Forelimb muscle (tissue), 1 donor: ENCODE data around the gene CRY2. TPM values are rescaled to one million over a fixed set of nuclear protein-coding genes. Genes with fewer than 3 reads are reported as not detected.
"Not testable (repeated sequence)": the region's sequence is repeated elsewhere in the genome, so short reads cannot be mapped to it uniquely, and the experiment has no call there.

Source experiments
- DNase-seq: peaks from one replicate; pipeline ENCODE4 v3.0.0-alpha.2; 2013; ENCODE audit warnings: low read depth
- polyA plus RNA-seq: library from polyadenylated mRNA; unstranded; fragments of 120-200 nt; gene quantifications from one replicate; pipeline ENCODE4 v1.2.1, GENCODE V29; 2013; ENCODE audit not compliant: insufficient read length

CRY2 gene
- polyA plus RNA-seq, 1 donor: 25.9 TPM

- DNase-seq: peak; percentile 77
Observed at GRCh38 chr11:45899448-45900174, 52.3 kb downstream of the CRY2 start.

- DNase-seq: not testable (repeated sequence)
Observed at GRCh38 chr11:45900175-45900800, 53.0 kb downstream of the CRY2 start.

DNA sequence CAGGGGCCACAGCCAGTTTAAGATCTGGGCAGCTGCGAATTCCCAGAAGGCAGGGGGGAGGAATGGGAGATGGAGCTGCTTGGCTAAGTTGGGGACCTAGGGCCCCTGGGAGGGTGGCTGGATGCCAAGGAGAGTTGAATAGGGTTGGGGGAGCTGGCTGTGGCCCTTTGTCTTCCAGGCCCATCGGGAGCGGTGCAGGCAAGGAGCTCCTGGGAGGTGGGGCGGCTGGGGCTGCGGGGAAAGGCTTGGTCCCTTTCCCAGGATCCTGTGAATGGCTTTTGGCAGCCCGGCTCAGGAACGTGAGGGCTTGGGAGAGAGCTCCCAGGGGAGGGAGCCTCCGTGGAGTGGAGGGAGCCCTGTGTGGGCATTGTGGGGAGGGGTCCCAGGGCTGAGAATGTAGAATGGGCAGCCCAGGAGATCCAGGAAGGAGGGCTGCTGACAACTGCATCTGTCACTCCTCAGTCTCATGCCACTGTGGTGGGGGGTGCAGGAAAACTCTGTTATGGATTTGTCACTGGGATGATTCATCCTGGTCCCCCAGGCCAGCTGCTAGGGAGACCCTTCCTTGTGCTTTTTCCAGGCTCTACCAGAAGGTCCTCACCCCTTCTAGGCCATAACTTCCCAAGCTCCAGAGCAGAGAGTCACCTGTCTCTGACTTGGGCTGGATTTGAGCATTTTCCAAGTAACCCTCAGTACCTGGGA, 53.8 kb downstream of the CRY2 start:
- DNase-seq: no peak

DNA sequence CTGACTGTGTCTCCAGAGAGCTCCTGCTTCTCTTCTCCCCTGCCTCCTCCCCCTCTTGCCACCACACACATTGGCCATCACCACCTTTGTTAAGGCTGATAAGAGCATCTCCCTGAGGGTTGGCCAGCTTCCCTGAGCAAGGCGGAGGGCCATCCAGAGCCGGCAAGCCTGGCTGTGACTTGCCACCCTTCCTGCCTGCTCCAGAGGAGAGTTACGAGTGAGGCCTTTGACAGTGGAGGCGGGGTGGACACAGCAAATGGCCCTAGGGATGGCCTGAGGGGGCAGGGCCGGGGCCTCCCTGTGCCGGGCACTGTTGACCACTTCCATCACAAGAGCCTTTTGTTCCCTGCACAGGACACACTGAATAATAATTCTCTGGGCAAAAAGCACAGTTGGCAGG, 54.4 kb downstream of the CRY2 start:
- no peak for DNase-seq

- DNase-seq: no peak
Observed at GRCh38 chr11:45902452-45903380, 55.4 kb downstream of the CRY2 start.

- no peak for DNase-seq
Observed at GRCh38 chr11:45904309-45904915, 57.1 kb downstream of the CRY2 start.

GRCh38 chr11:45905095-45905494, 57.8 kb downstream of the CRY2 start:
- DNase-seq: no peak

GRCh38 chr11:45905576-45905975, 58.3 kb downstream of the CRY2 start:
- not testable (repeated sequence) for DNase-seq

GRCh38 chr11:45906096-45906682, 58.9 kb downstream of the CRY2 start:
- DNase-seq: no peak

DNA sequence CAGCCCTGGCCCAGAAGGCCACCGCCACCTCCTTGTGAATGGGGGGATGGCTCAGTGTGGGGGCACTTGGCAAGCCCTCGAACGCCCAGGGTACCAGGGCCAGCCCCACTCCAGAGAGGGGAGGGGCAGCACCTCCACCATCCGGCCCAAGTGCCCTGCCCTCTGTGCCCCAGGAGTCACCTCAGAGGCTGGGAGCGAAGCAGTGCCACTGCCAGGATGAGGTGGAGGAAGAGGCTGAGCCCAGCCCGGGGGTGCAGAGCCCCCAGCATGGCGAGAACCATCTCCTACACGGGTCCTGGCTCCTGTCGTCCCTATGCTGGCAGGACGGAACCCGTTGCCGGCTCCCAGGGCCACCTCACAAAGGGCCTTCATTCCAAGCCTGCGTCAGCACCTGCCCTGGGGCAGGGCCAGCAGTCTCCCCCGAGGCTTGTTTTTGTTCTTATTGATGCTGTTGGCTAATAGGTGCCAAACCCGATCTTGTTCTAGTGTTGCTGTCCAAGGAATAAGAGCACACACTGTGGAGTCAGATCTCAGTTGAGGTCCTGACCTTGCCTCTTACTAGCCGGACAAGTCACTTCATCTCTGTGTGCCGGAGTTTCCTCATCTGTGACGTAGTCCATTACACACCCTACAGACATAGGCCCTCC, 59.8 kb downstream of the CRY2 start, which contains the start of gene FREY1:
TSS of gene FREY1 (minus strand) at position 307 of the 647 bp plus-strand sequence. CDS start at position 281, 26 bp downstream.
- DNase-seq: no peak

GRCh38 chr11:45907911-45908370, 60.7 kb downstream of the CRY2 start:
- DNase-seq: no peak

DNA sequence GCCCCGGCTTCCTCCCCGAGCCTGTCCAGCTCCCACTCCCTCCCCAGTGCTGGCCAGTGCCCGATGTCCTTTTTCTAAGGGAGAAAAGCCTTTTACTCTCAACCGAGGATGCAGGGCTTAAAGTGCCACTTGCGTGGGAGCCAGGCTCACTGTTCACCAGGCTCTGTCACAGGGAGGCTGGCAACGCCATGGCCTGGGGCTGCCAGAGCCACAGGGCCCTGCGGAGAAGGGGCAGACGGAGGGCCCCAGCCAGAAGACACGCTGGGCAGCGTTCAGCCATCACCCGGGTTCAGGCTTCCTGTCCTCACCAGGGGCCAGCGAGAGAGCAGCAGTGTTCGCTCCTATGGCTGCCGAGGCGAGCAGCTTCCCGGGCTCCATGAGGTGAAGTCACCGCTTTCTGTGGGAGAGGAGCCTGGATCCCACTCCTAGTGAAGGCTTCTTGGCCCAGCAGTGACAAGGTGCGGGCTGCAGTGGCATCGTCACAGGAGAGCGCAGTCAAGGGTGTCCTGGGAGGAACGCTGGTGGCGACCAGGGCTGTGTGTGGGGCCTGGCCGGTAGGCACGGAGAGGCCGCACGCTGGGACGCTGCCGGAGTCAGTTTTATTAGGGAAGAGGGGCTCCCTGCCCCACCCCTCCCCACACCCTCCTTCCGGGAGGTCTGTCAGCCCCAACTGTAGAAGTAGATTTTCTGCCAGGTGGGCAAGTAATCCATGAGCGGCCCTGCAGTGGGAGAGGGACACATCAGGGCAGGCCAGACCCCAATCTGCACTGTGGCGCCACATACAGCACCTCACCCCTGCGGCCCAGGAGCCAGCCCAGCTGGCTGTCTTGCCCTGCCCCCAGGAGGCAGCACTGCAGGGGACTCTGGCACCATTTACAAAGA, 62.6 kb downstream of the CRY2 start:
- no peak for DNase-seq

DNA sequence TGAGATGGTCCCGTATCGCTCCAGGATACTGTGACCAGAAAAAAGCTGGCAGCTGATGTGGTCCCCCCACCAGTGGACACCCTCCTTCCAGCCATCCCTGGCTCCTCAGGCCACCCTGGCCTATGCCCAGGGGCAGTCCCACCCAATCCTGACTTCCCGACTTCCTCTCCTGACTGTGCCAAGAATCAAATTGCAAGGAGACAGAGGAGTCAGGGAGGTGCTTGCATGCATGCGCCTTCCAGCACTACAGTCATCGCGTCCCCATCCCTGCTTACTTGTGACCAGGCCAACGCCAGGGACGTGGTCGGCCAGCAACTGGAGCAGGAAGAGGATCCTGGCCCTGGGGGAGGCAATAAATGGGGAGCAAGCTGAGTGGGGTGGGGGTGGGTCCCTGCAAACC, 63.3 kb downstream of the CRY2 start:
- DNase-seq: no peak

DNA sequence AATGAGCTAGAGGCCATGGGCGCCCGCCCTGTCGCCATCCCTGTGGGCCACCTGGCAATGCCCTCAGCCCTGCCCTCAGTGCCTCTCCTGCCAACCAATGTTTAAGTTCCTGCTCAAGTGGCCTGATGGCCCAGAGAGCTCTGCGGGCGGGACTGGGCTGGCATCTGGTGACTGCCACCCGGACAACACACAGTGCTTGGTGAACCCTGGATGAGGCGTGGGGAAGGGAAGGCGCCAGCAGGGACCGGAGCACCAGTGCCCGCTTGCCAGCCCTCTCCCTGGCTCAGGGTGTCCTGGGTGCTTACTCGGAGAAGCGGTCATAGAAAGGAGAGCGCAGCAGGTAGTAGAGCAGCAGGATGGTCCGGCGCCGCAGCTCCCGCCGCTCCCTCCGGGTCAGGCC, 66.2 kb downstream of the CRY2 start:
- no peak for DNase-seq

DNA sequence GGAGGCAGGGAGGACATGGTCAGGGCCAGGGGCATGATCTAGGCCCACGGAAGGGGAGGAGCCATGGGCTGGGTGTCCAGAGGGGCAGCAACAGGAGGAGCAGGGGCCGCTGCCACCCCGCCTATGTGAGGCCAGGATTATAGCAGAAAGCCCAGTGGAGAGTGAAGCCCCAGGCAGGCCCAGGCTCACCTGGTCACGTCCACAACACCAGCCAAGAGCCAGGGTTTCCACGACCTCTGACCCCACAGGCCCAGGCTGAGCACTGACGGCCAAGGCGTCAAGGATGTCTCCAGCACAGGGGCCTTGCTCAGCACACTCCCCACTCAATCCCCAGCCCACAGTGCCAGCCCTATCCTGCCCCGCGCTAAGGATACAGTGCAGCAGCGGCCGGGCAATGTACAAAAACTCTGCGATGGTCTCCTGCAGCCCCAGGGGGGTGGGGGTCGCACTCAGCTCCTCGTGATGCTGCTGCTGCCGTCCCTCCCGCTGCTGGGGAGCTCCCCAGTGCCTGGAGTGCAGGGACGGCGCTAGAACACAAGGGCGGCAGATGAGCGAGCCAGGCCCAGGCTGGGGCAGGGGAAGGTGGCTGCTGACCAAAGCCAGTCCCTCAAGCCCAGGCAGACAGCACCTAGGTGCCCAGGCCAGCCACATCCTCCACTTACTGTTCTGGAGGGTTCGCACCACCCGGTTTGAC, 66.8 kb downstream of the CRY2 start:
- DNase-seq: no peak

DNA sequence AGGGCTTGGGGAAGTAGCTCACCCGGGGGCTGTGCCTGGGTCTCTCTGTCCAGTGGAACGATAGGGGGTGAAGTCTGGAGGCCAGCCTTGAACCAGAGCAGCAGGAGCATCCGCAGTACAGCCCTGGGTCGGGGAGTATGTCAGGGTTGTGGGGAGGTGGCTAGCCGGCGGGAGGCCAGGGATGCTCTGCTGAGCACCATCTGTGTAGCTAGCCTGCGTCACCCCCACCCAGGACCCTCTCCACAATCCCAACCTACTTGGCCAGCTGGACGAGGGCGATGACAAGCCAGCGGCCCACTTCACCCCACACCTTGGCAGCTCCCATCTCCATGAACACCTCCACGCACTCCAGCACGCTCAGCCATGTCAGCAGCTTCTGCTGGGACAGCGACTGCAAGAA, 68.2 kb downstream of the CRY2 start:
- DNase-seq: no peak

DNA sequence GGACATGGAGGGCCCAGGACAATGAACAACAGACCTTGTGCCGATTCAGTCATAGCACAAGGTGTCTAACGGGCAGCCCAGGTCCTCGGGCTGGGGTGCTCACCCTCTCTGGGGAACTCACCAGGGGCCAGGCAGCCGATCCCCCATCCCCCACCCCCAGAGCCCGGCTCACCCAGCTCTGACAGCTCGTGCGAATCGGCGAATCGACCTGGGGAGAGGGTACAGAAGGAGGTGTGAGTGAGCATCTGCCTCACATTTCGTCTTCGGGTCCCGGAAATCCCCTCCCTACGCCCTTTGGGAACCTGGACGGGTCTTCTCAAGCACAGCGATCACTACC, 70.0 kb downstream of the CRY2 start:
- no peak for DNase-seq

DNA sequence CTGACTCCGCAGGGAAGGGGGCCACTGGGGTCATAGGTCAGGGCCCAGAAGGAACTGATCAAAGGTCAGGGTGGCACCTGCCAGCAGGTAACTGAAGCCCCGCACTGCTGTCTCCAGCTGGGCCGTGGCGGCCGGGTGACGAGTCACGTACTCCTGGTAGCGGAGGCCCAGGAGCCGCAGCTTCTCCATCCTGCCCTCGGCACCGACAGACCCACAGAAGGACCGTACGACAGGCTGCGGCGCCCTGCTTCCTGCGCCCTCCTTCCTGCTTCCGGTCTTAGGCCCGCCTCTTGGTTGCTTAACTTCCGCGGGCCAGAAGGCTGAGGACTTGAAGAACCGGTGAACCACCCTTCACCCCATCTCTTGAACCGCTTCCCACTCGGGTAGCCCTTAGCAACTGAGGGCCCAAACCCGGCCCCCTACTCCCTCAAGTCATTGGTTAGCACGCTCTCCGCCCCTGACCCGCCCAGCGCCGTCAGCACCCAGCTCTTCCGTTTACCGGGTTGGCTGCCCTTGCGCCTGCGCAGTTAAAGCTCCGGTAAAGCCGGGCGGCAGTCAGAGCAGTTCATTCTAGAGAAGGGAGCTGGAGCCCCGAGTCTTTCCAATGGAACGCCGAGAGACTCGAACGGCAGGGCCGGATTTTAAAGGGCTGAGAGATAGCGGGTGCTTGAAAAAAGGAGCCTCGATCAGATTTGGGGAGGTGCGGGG, 70.5 kb downstream of the CRY2 start, which contains the start of gene PEX16:
TSS of gene PEX16 (minus strand) at position 255 of the 708 bp plus-strand sequence. CDS start at position 189, 66 bp downstream.
- peak; percentile 96 for DNase-seq
